Measurements from ENCODE around the gene FEM1B.

The FEM1B gene

GRCh38 chr15:68303560-68304436 lies 26.3 kb downstream of the FEM1B start:
- Histone ChIP-seq H3K27me3 (no peaks in the 10 kb centered on the region), H3K4me1 (peaks cover 3% of the 10 kb centered on the region), H3K4me3 (ENCODE audit: low read depth, low read length) (no peak overlapping the region), H3K9me3 (no peaks in the 10 kb centered on the region), H3K36me3 (no peaks in the 10 kb centered on the region)
- no peak for DNase-seq
- no peak for TF ChIP-seq CTCF (IDR thresholded peaks at IDR 0.05; ENCODE audit: low read depth, low read length)

DNA sequence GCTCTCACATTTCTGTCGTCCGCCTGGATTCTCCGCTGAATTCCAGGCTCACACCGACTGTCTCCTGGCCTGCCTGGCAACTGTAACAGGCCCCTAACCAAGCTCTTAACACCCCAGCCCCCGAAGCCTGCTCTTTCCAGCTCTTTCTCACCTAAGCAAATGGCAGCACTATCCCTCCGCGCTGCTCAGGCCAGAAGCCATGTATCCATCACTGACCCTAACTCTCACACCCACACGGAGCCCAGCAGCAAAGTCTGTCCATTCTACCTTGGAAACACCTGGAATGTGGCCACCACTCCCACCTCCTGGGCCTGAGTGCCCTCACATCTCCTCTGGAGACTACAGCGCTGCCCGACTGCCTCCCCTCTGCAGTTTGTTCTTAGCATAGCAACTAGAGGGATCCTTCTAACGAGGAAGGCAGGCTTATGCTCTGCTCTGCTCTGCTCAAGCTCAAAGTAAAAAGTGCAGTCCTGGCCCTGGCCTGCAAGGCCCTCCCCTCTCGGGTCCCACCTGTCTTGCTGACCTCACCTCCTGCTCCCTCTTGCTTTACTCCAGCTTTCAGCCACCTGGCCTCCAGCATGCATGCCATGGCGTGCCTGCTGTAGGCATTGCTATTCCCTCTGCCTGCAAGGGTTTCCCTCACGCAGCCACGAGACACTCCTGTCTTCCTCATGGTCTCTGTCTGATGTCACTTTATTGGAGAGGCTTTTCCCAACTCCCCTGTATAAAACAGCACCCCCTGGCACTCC lies 27.2 kb downstream of the FEM1B start:
- Histone ChIP-seq H3K9me3 (no peaks in the 10 kb centered on the region), H3K36me3 (no peaks in the 10 kb centered on the region), H3K27me3 (no peaks in the 10 kb centered on the region), H3K4me3 (ENCODE audit: low read depth, low read length) (no peak overlapping the region), H3K4me1 (peaks cover 3% of the 10 kb centered on the region)
- DNase-seq = no peak
- TF ChIP-seq CTCF (IDR thresholded peaks at IDR 0.05; ENCODE audit: low read depth, low read length) = no peak

DNA sequence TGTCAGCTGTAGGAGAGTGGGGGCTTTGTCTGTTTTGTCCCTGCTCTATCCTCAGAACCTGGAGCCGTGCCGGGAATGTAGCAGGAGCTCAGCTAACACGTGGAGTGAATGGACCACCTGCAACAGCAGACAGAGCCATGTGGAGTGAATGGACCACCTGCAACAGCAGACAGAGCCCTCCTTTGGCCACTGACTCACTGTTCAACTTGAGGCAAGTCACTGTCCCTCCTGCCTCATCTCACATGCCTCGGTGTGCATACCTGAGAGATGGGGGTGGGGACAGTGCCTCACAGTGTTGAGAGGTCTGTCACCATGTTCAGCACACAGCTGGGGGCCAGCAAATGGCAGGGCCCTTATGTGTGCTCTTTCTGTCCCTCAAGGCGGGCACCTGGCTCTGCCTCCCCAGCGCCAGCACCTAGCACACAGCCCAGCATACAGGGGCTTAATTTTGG lies 27.9 kb downstream of the FEM1B start:
- no peak for DNase-seq
- TF ChIP-seq CTCF (IDR thresholded peaks at IDR 0.05; ENCODE audit: low read depth, low read length) = no peak

DNA sequence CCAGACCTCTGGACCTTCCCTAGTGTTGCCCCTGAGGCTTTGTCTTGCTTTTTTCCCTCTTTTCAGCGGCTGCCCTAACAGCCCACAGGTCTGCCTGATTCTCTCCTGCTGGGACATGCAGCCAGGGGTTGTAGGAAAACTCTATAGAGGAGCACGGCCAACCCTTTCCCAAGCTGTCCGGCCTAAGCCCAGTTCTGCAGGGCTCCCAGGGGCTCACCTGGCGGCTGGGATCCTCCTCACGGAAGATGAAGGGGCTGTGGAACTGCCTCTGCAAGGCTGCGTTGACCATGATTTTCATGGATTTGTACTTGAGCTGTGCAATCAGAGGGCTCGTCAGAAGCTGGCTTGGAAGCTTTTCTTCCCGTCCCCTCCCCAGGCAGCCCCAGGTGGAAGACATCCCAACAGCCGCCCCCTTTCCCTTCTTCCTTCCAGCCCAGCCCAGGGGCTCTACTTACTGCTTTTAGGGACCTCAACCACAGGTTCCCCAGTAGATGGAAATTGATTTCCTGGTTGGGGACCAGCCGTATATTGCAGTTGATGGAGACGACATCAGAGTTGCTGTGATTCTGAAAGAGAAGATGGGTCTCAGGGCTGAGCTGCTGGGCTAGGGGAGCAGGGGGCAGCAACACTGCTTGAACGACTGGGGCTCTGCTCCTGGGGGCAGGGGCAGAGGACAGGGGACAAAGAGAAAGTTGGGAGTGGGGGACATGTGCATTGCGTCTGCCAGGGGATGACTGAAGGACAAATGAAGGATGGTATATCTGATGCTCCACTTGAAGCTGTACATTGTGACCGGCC lies 29.8 kb downstream of the FEM1B start:
- Histone ChIP-seq H3K36me3 (no peaks in the 10 kb centered on the region), H3K27me3 (no peaks in the 10 kb centered on the region), H3K4me1 (peaks cover 10% of the 10 kb centered on the region), H3K4me3 (ENCODE audit: low read depth, low read length) (no peak overlapping the region), H3K9me3 (no peaks in the 10 kb centered on the region)
- no peak for DNase-seq
- TF ChIP-seq CTCF (IDR thresholded peaks at IDR 0.05; ENCODE audit: low read depth, low read length) = no peak

More for the DNA sequence above, 27.9 kb downstream of the FEM1B start:
- no peaks in the 10 kb centered on the region for H3K36me3 ChIP-seq
- H3K27me3 ChIP-seq = no peaks in the 10 kb centered on the region
- no peak overlapping the region for H3K4me3 ChIP-seq (ENCODE audit: low read depth, low read length)
- no peaks in the 10 kb centered on the region for H3K9me3 ChIP-seq
- H3K4me1 ChIP-seq = peaks cover 3% of the 10 kb centered on the region

DNA sequence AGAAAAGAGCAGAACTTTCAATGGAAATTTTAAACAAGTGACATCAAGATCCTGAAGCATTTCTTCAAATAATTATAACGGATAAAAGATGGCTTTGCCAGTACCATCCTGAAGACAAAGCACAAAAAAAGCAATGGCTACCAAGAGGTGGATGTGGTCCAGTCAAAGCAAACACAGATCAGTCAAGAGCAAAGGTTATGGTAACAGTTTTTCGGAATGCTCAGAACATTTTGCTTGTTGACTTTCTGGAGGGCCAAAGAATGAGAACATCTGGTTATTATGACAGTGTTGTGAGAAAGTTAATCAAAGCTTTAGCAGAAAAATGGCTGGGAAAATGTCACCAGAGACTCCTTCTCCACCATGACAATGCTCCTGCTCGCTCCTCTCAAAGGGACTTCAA lies 31.5 kb downstream of the FEM1B start:
- Histone ChIP-seq H3K9me3 (no peaks in the 10 kb centered on the region), H3K36me3 (no peaks in the 10 kb centered on the region), H3K27me3 (no peaks in the 10 kb centered on the region), H3K4me1 (peaks cover 10% of the 10 kb centered on the region), H3K4me3 (ENCODE audit: low read depth, low read length) (no peak overlapping the region)
- no peak for DNase-seq
- no peak for TF ChIP-seq CTCF (IDR thresholded peaks at IDR 0.05; ENCODE audit: low read depth, low read length)
